SJCRH30 (cell line): ENCODE results near the gene GPX8. TPM values are rescaled to one million over a fixed set of nuclear protein-coding genes. Genes with fewer than 3 reads are reported as not detected.
A peak's percentile ranks its signal among the peaks of the same experiment; 100 is the strongest.

ENCODE experiments used
- DNase-seq, 2 experiments: peaks; one replicate each; pipeline ENCODE4 v3.0.0-alpha.2; 2015 to 2020
- H3K27ac ChIP-seq: fragments of 250-450 bp; sonication (Bioruptor Pico); 2 replicates; pipeline ENCODE4 v1.5.1; 2020; ENCODE audit warnings: mild to moderate bottlenecking, moderate library complexity
- H3K27me3 ChIP-seq: fragments of 250-450 bp; sonication (Bioruptor Pico); 2 replicates; pipeline ENCODE4 v1.5.1; 2020; ENCODE audit warnings: mild to moderate bottlenecking, moderate library complexity
- H3K36me3 ChIP-seq: fragments of 250-450 bp; sonication (Bioruptor Pico); 2 replicates; pipeline ENCODE4 v1.5.1; 2020; ENCODE audit warnings: mild to moderate bottlenecking, moderate library complexity
- H3K4me1 ChIP-seq: fragments of 250-450 bp; sonication (Bioruptor Pico); 2 replicates; pipeline ENCODE4 v1.5.1; 2020; ENCODE audit warnings: mild to moderate bottlenecking, moderate library complexity
- H3K4me3 ChIP-seq: fragments of 250-450 bp; sonication (Bioruptor Pico); 2 replicates; pipeline ENCODE4 v1.5.1; 2020; ENCODE audit warnings: mild to moderate bottlenecking, moderate library complexity
- H3K9me3 ChIP-seq: fragments of 250-450 bp; sonication (Bioruptor Pico); replicated peaks from 2 replicates; pipeline ENCODE4 v1.5.1; 2020; ENCODE audit warnings: mild to moderate bottlenecking, moderate library complexity
- total RNA-seq: library from RNA; depleted of rRNA; stranded (reverse); fragments of >200 nt; shearing (Covaris generic); gene quantifications from 2 replicates; pipeline ENCODE4 v1.2.3, GENCODE V29; 2014; rRNA removed

GPX8 gene
- total RNA-seq, result 42.9 and 46.0 TPM in 2 replicates

GRCh38 chr5:55159763-55160492, at the start of gene GPX8:
GPX8 (plus strand) TSS chr5:55160171; CDS start chr5:55160193, 22 bp downstream.
- DNase-seq, result peak; percentile 70 to 88
- Histone ChIP-seq H3K9me3 (no peaks in the 10 kb centered on the region), H3K27me3 (no peaks in the 10 kb centered on the region)

GRCh38 chr5:55110217-55110616, 49.8 kb upstream of the GPX8 start:
- Histone ChIP-seq H3K27ac (no peak overlapping the region), H3K4me1 (no peaks in the 10 kb centered on the region), H3K4me3 (no peak overlapping the region), H3K9me3 (no peaks in the 10 kb centered on the region), H3K27me3 (no peaks in the 10 kb centered on the region), H3K36me3 (no peaks in the 10 kb centered on the region)
- DNase-seq, result no peak

More at GRCh38 chr5:55159763-55160492, at the start of gene GPX8:
- peaks cover 10% of the 10 kb centered on the region for H3K36me3 ChIP-seq
- H3K27ac ChIP-seq, result peak within 1 kb of the TSS; percentile 72
- peak within 1 kb of the TSS; percentile 67 for H3K4me3 ChIP-seq
- H3K4me1 ChIP-seq, result no peaks in the 10 kb centered on the region

- Histone ChIP-seq H3K36me3 (no peaks in the 10 kb centered on the region), H3K27me3 (no peaks in the 10 kb centered on the region), H3K4me3 (no peak overlapping the region), H3K4me1 (no peaks in the 10 kb centered on the region), H3K27ac (no peak overlapping the region), H3K9me3 (no peaks in the 10 kb centered on the region)
- DNase-seq, result no peak
These were observed 46.6 kb upstream of the GPX8 start for GRCh38 chr5:55113327-55113726.

- H3K36me3 ChIP-seq, result no peaks in the 10 kb centered on the region
- H3K27ac ChIP-seq, result no peak overlapping the region
- H3K4me3 ChIP-seq, result no peak overlapping the region
- no peaks in the 10 kb centered on the region for H3K27me3 ChIP-seq
- no peaks in the 10 kb centered on the region for H3K9me3 ChIP-seq
- no peak for DNase-seq
- no peaks in the 10 kb centered on the region for H3K4me1 ChIP-seq
These were observed 45.9 kb upstream of the GPX8 start for GRCh38 chr5:55114061-55114460.

- Histone ChIP-seq H3K4me3 (no peak overlapping the region), H3K27me3 (peaks cover 3% of the 10 kb centered on the region; the same call in 1 of the 2 replicates), H3K9me3 (no peaks in the 10 kb centered on the region), H3K27ac (no peak overlapping the region), H3K4me1 (no peaks in the 10 kb centered on the region), H3K36me3 (no peaks in the 10 kb centered on the region)
- DNase-seq, result no peak
These were observed 36.6 kb upstream of the GPX8 start for GRCh38 chr5:55123365-55123764.

- DNase-seq, result no peak
- H3K4me3 ChIP-seq, result no peak overlapping the region
- H3K36me3 ChIP-seq, result no peaks in the 10 kb centered on the region
- H3K27ac ChIP-seq, result no peak overlapping the region
- no peaks in the 10 kb centered on the region for H3K4me1 ChIP-seq
- 0 out of 2 replicates have a peak, but pooled peaks cover 3% of the 10 kb centered on the region for H3K27me3 ChIP-seq
- H3K9me3 ChIP-seq, result no peaks in the 10 kb centered on the region
These were observed 25.8 kb upstream of the GPX8 start for GRCh38 chr5:55134053-55134722.

GRCh38 chr5:55136521-55136920, 23.4 kb upstream of the GPX8 start:
- H3K27me3 ChIP-seq, result 0 out of 2 replicates have a peak, but pooled peaks cover 3% of the 10 kb centered on the region
- no peaks in the 10 kb centered on the region for H3K4me1 ChIP-seq
- no peaks in the 10 kb centered on the region for H3K36me3 ChIP-seq
- no peaks in the 10 kb centered on the region for H3K9me3 ChIP-seq
- no peak overlapping the region for H3K27ac ChIP-seq
- no peak overlapping the region for H3K4me3 ChIP-seq
- no peak for DNase-seq

GRCh38 chr5:55140908-55141665, 18.9 kb upstream of the GPX8 start:
- Histone ChIP-seq H3K9me3 (no peaks in the 10 kb centered on the region), H3K27me3 (no peaks in the 10 kb centered on the region)

GRCh38 chr5:55141945-55142690, 17.9 kb upstream of the GPX8 start:
- no peaks in the 10 kb centered on the region for H3K4me1 ChIP-seq
- no peak for DNase-seq
- no peak overlapping the region for H3K27ac ChIP-seq

More at GRCh38 chr5:55140908-55141665, 18.9 kb upstream of the GPX8 start:
- Histone ChIP-seq H3K36me3 (no peaks in the 10 kb centered on the region), H3K4me3 (no peak overlapping the region), H3K4me1 (no peaks in the 10 kb centered on the region), H3K27ac (no peak overlapping the region)
- DNase-seq, result no peak

GRCh38 chr5:55143624-55144023, 16.3 kb upstream of the GPX8 start:
- no peak overlapping the region for H3K4me3 ChIP-seq
- no peaks in the 10 kb centered on the region for H3K4me1 ChIP-seq
- no peaks in the 10 kb centered on the region for H3K27me3 ChIP-seq
- H3K36me3 ChIP-seq, result no peaks in the 10 kb centered on the region
- DNase-seq, result no peak
- H3K27ac ChIP-seq, result no peak overlapping the region
- H3K9me3 ChIP-seq, result no peaks in the 10 kb centered on the region

More at GRCh38 chr5:55141945-55142690, 17.9 kb upstream of the GPX8 start:
- Histone ChIP-seq H3K9me3 (no peaks in the 10 kb centered on the region), H3K36me3 (no peaks in the 10 kb centered on the region), H3K27me3 (no peaks in the 10 kb centered on the region), H3K4me3 (no peak overlapping the region)

- H3K27ac ChIP-seq, result no peak overlapping the region
These were observed 13.9 kb upstream of the GPX8 start for GRCh38 chr5:55146080-55146479.

GRCh38 chr5:55146543-55147151, 13.3 kb upstream of the GPX8 start:
- no peak overlapping the region for H3K4me3 ChIP-seq
- DNase-seq, result peak; percentile 71 to 92
- no peaks in the 10 kb centered on the region for H3K9me3 ChIP-seq

More at GRCh38 chr5:55146080-55146479, 13.9 kb upstream of the GPX8 start:
- no peaks in the 10 kb centered on the region for H3K9me3 ChIP-seq
- H3K4me3 ChIP-seq, result no peak overlapping the region
- peak in 1 of 2 experiments; percentile 14 for DNase-seq
- H3K4me1 ChIP-seq, result no peaks in the 10 kb centered on the region
- no peaks in the 10 kb centered on the region for H3K36me3 ChIP-seq
- H3K27me3 ChIP-seq, result no peaks in the 10 kb centered on the region

GRCh38 chr5:55149308-55149795, 10.6 kb upstream of the GPX8 start:
- no peak for DNase-seq
- H3K27me3 ChIP-seq, result no peaks in the 10 kb centered on the region; the same call in 1 of the 2 replicates
- H3K4me1 ChIP-seq, result no peaks in the 10 kb centered on the region
- no peaks in the 10 kb centered on the region for H3K9me3 ChIP-seq
- no peak overlapping the region for H3K27ac ChIP-seq
- H3K4me3 ChIP-seq, result no peak overlapping the region
- H3K36me3 ChIP-seq, result no peaks in the 10 kb centered on the region

More at GRCh38 chr5:55146543-55147151, 13.3 kb upstream of the GPX8 start:
- H3K27me3 ChIP-seq, result no peaks in the 10 kb centered on the region; the same call in 1 of the 2 replicates
- H3K27ac ChIP-seq, result no peak overlapping the region
- no peaks in the 10 kb centered on the region for H3K4me1 ChIP-seq
- H3K36me3 ChIP-seq, result no peaks in the 10 kb centered on the region
